OCI-LY1 (cell line): ENCODE measurements around the gene CLP1.

Experiments
- EZH2 ChIP-seq: fragments of 200-600 bp; sonication (generic), shearing (Covaris generic); IDR thresholded peaks from 2 replicates; pipeline ENCODE4 v1.8.0; 2017; ENCODE audit warnings: borderline replicate concordance, mixed run types, mild to moderate bottlenecking, antibody characterized with exemption, low read length, moderate library complexity, mixed read lengths
- TF ChIP-seq, protein P1 (sequence below): fragments of 200-600 bp; sonication (generic), shearing (Covaris generic); IDR thresholded peaks from 2 replicates; pipeline ENCODE4 v1.5.1; 2017; ENCODE audit warnings: mild to moderate bottlenecking, antibody characterized with exemption, low read length, moderate library complexity, mixed read lengths

DNA sequence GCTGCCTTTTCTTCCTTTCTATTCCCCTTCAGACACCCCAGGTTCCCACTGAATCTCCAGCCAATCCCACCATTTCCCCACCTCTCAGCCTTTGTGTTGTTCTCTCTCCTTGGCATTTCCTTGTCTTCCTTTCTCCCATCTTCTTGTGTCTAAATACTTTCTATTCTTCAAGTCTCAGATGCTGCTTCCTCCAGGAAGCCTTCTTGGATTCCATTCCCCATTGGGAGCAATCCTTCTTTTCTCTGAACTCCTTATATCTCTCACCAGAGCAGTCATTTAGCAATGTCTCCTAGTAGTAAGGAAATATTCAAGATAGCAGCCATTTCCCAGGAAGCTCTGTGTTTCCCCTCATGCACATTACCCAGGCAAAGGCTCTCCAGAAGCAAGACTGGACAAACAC, 23.3 kb upstream of the CLP1 start:
- TF ChIP-seq, protein P1, sequence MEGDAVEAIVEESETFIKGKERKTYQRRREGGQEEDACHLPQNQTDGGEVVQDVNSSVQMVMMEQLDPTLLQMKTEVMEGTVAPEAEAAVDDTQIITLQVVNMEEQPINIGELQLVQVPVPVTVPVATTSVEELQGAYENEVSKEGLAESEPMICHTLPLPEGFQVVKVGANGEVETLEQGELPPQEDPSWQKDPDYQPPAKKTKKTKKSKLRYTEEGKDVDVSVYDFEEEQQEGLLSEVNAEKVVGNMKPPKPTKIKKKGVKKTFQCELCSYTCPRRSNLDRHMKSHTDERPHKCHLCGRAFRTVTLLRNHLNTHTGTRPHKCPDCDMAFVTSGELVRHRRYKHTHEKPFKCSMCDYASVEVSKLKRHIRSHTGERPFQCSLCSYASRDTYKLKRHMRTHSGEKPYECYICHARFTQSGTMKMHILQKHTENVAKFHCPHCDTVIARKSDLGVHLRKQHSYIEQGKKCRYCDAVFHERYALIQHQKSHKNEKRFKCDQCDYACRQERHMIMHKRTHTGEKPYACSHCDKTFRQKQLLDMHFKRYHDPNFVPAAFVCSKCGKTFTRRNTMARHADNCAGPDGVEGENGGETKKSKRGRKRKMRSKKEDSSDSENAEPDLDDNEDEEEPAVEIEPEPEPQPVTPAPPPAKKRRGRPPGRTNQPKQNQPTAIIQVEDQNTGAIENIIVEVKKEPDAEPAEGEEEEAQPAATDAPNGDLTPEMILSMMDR, result no peak
- no peak for TF ChIP-seq EZH2
